HG02678 (cell line): ENCODE results near the gene DAPK1.

Experiments
- ATAC-seq: cut with Tn5 transposase; IDR thresholded peaks from one replicate; pipeline ENCODE4 v1.9.1; 2021; ENCODE audit warnings: mild to moderate bottlenecking, moderate library complexity; ENCODE audit not compliant: unreplicated experiment

The DAPK1 gene

GRCh38 chr9:87703636-87704276, 206.1 kb downstream of the DAPK1 start:
- ATAC-seq = no peak

GRCh38 chr9:87704342-87704741, 206.7 kb downstream of the DAPK1 start:
- ATAC-seq = no peak

- ATAC-seq = no peak
Measured at GRCh38 chr9:87706066-87706739, 208.5 kb downstream of the DAPK1 start.

- no peak for ATAC-seq
Measured at GRCh38 chr9:87707805-87708506, 210.3 kb downstream of the DAPK1 start.

- ATAC-seq = no peak
Measured at GRCh38 chr9:87708546-87708945, 210.9 kb downstream of the DAPK1 start.

- no peak for ATAC-seq
Measured at GRCh38 chr9:87708986-87709728, 211.5 kb downstream of the DAPK1 start.

- no peak for ATAC-seq
Measured at GRCh38 chr9:87710443-87710842, 212.8 kb downstream of the DAPK1 start.

- no peak for ATAC-seq
Measured at GRCh38 chr9:87711857-87712800, 214.5 kb downstream of the DAPK1 start.

GRCh38 chr9:87712801-87713277, 215.2 kb downstream of the DAPK1 start:
- ATAC-seq = no peak

- no peak for ATAC-seq
Measured at GRCh38 chr9:87713278-87713987, 215.8 kb downstream of the DAPK1 start.

GRCh38 chr9:87713988-87714330, 216.3 kb downstream of the DAPK1 start:
- no peak for ATAC-seq

GRCh38 chr9:87714819-87715218, 217.2 kb downstream of the DAPK1 start:
- no peak for ATAC-seq

GRCh38 chr9:87716141-87716540, 218.5 kb downstream of the DAPK1 start:
- no peak for ATAC-seq

- no peak for ATAC-seq
Measured at GRCh38 chr9:87717456-87717855, 219.8 kb downstream of the DAPK1 start.

- no peak for ATAC-seq
Measured at GRCh38 chr9:87718231-87718630, 220.6 kb downstream of the DAPK1 start.

GRCh38 chr9:87718852-87719612, 221.4 kb downstream of the DAPK1 start:
- ATAC-seq = no peak

- ATAC-seq = no peak
Measured at GRCh38 chr9:87720173-87720572, 222.5 kb downstream of the DAPK1 start.

- ATAC-seq = no peak
Measured at GRCh38 chr9:87722393-87723088, 224.9 kb downstream of the DAPK1 start.
